Measurements from ENCODE around the gene SRSF8. TPM values are rescaled to one million over a fixed set of nuclear protein-coding genes. Genes with fewer than 3 reads are reported as not detected.

SRSF8 gene
- total RNA-seq, 5 donors from 2014 or later (not counting 1 experiment from before 2014, with no cell fraction given), result 61.2 to 84.0 (median 72.7) TPM

GRCh38 chr11:95086836-95087570, 20.3 kb downstream of the SRSF8 start:
- Mint-ChIP-seq H3K36me3 (no peaks in the 10 kb centered on the region), H3K4me1 (peaks cover 24 to 37% (median 32%) of the 10 kb centered on the region in 3 donors), H3K27me3 (no peaks in the 10 kb centered on the region), H3K4me3 (no peak overlapping the region), H3K27ac (peak overlapping the region in 1 of 2 donors; percentile 66), H3K9me3 (no peaks in the 10 kb centered on the region)
- ChIA-PET CTCF (interaction anchor here in 1 of 2 donors (1.0 kb wide), 1 partner anchor 17 kb away, joined by 4 read pairs; no protein-coding TSS in a partner anchor), POLR2A (no interaction called here)
- no peak for DNase-seq
- Histone ChIP-seq H3K27me3 (replicated peaks in 1 of 2; ENCODE audit: control insufficient read depth in 2 of 2, extremely low read depth in 1 of 2, insufficient read depth in 2 of 2, low read length in 1 of 2) (no peaks in the 10 kb centered on the region), H3K4me3 (ENCODE audit: control insufficient read depth in 1 of 2, extremely low read depth in 1 of 2, low read length in 1 of 2) (no peak overlapping the region), H3K27ac (ENCODE audit: low read length) (no peak overlapping the region), H3K9me3 (no peaks in the 10 kb centered on the region), H3K36me3 (ENCODE audit: control insufficient read depth in 2 of 2, extremely low read depth in 1 of 2, insufficient read depth in 1 of 2, low read length in 1 of 2) (no peaks in the 10 kb centered on the region), H3K4me1 (ENCODE audit: control insufficient read depth in 1 of 2, extremely low read depth in 1 of 2, insufficient read depth in 2 of 2, low read length in 2 of 2) (peaks cover 5 to 22% of the 10 kb centered on the region in 2 experiments)
- no peak for ATAC-seq (replicated peaks in 1 of 4)
- no CpG with 5 or more reads among the region's 1 CpG for WGBS (ENCODE audit: insufficient coverage)

GRCh38 chr11:95088946-95089619, 22.4 kb downstream of the SRSF8 start:
- H3K27me3 Mint-ChIP-seq, result no peaks in the 10 kb centered on the region
- H3K4me3 ChIP-seq (ENCODE audit: control insufficient read depth in 1 of 2, extremely low read depth in 1 of 2, low read length in 1 of 2), result peak overlapping the region; percentile 67 to 76
- H3K36me3 Mint-ChIP-seq, result no peaks in the 10 kb centered on the region
- peak overlapping the region; percentile 80 for H3K27ac ChIP-seq (ENCODE audit: low read length)
- DNase-seq (peak in 13 of 35 experiments; percentile 1 to 69 (median 27)), ATAC-seq (replicated peaks in 1 of 4) (peak; percentile 59 to 68 (median 64))
- H3K4me1 Mint-ChIP-seq, result peaks cover 37 to 57% (median 50%) of the 10 kb centered on the region in 3 donors
- H3K27ac Mint-ChIP-seq, result peak overlapping the region; percentile 89 to 99
- H3K4me3 Mint-ChIP-seq, result peak overlapping the region; percentile 82 to 90 (median 90)
- H3K27me3 ChIP-seq (replicated peaks in 1 of 2; ENCODE audit: control insufficient read depth in 2 of 2, extremely low read depth in 1 of 2, insufficient read depth in 2 of 2, low read length in 1 of 2), result no peaks in the 10 kb centered on the region
- WGBS (ENCODE audit: insufficient coverage), result 3% methylated on average over 20 of the region's 27 CpGs
- H3K9me3 ChIP-seq, result no peaks in the 10 kb centered on the region
- H3K36me3 ChIP-seq (ENCODE audit: control insufficient read depth in 2 of 2, extremely low read depth in 1 of 2, insufficient read depth in 1 of 2, low read length in 1 of 2), result no peaks in the 10 kb centered on the region
- H3K4me1 ChIP-seq (ENCODE audit: control insufficient read depth in 1 of 2, extremely low read depth in 1 of 2, insufficient read depth in 2 of 2, low read length in 2 of 2), result peaks cover 5 to 31% of the 10 kb centered on the region in 2 experiments
- ChIA-PET POLR2A (interaction anchor here (0.5 to 3.5 kb wide), 6 partner anchors 15 to 700 kb away, joined by 3 to 33 read pairs (median 4); partner anchors contain the start of genes FAM76B (in 1 of the 2) and SRSF8 (in 1 of the 2)), CTCF (interaction anchor here (0.5 to 6.6 kb wide), 11 partner anchors 19 to 700 kb away, joined by 3 to 73 read pairs (median 5); partner anchors contain the start of genes SRSF8 (in 2 of the 2), CWC15 (in 1 of the 2), FAM76B (in 1 of the 2) and KDM4D (in 1 of the 2))
- H3K9me3 Mint-ChIP-seq, result no peaks in the 10 kb centered on the region

GRCh38 chr11:95089620-95090542, 23.2 kb downstream of the SRSF8 start, which contains the start of gene ENDOD1:
Gene ENDOD1, plus strand, starts transcription at chr11:95089846. Its CDS starts 82 bp downstream, at chr11:95089928.
- DNase-seq, result peak; percentile 75 to 92 (median 83)
- H3K4me3 Mint-ChIP-seq, result peak within 1 kb of the TSS; percentile 82 to 90 (median 90)
- POLR2A ChIA-PET, result interaction anchor here (0.5 to 3.5 kb wide), 9 partner anchors 18 to 700 kb away, joined by 3 to 33 read pairs (median 4); partner anchors contain the start of genes FAM76B (in 1 of the 2) and SRSF8 (in 1 of the 2)
- no peaks in the 10 kb centered on the region for H3K36me3 ChIP-seq (ENCODE audit: control insufficient read depth in 2 of 2, extremely low read depth in 1 of 2, insufficient read depth in 1 of 2, low read length in 1 of 2)
- ATAC-seq (replicated peaks in 1 of 4), result peak; percentile 94 to 98 (median 95)
- H3K4me3 ChIP-seq (ENCODE audit: control insufficient read depth in 1 of 2, extremely low read depth in 1 of 2, low read length in 1 of 2), result peak within 1 kb of the TSS; percentile 67 to 76
- no peaks in the 10 kb centered on the region for H3K27me3 Mint-ChIP-seq
- WGBS (ENCODE audit: insufficient coverage), result under 1% methylated on average over 105 of the region's 106 CpGs
- no peaks in the 10 kb centered on the region for H3K9me3 ChIP-seq
- peak within 1 kb of the TSS; percentile 89 to 99 for H3K27ac Mint-ChIP-seq
- no peaks in the 10 kb centered on the region for H3K36me3 Mint-ChIP-seq
- H3K27me3 ChIP-seq (replicated peaks in 1 of 2; ENCODE audit: control insufficient read depth in 2 of 2, extremely low read depth in 1 of 2, insufficient read depth in 2 of 2, low read length in 1 of 2), result no peaks in the 10 kb centered on the region
- peaks cover 5 to 31% of the 10 kb centered on the region in 2 experiments for H3K4me1 ChIP-seq (ENCODE audit: control insufficient read depth in 1 of 2, extremely low read depth in 1 of 2, insufficient read depth in 2 of 2, low read length in 2 of 2)
- no peaks in the 10 kb centered on the region for H3K9me3 Mint-ChIP-seq
- H3K4me1 Mint-ChIP-seq, result peaks cover 37 to 59% (median 50%) of the 10 kb centered on the region in 3 donors
- peak within 1 kb of the TSS; percentile 80 for H3K27ac ChIP-seq (ENCODE audit: low read length)
- CTCF ChIA-PET, result interaction anchor here (0.8 to 6.6 kb wide), 10 partner anchors 20 to 699 kb away, joined by 3 to 73 read pairs (median 6); partner anchors contain the start of genes SRSF8 (in 2 of the 2), CWC15 (in 1 of the 2), FAM76B (in 1 of the 2) and KDM4D (in 1 of the 2)

GRCh38 chr11:95091663-95092180, 25.0 kb downstream of the SRSF8 start:
- Mint-ChIP-seq H3K27ac (peak overlapping the region; percentile 5 to 39), H3K27me3 (no peaks in the 10 kb centered on the region)

GRCh38 chr11:95092549-95093324, 26.0 kb downstream of the SRSF8 start:
- 52% methylated on average over 3 of the region's 5 CpGs for whole genome bisulfite sequencing (ENCODE audit: insufficient coverage)
- POLR2A ChIA-PET, result interaction anchor here in 1 of 2 donors (0.6 kb wide), 1 partner anchor 608 kb away, joined by 3 read pairs; no protein-coding TSS in a partner anchor
- no peaks in the 10 kb centered on the region for H3K9me3 ChIP-seq
- H3K4me1 ChIP-seq (ENCODE audit: control insufficient read depth in 1 of 2, extremely low read depth in 1 of 2, insufficient read depth in 2 of 2, low read length in 2 of 2), result peaks cover 5 to 31% of the 10 kb centered on the region in 2 experiments
- CTCF ChIA-PET, result interaction anchor here (0.6 to 6.6 kb wide), 6 partner anchors 8 to 613 kb away, joined by 3 to 73 read pairs (median 5); partner anchors contain the start of gene SRSF8 (in 1 of the 2)
- Mint-ChIP-seq H3K27ac (peak overlapping the region in 1 of 2 donors; percentile 1), H3K4me1 (peaks cover 39 to 78% (median 57%) of the 10 kb centered on the region in 3 donors), H3K27me3 (no peaks in the 10 kb centered on the region), H3K9me3 (no peaks in the 10 kb centered on the region), H3K4me3 (no peak overlapping the region), H3K36me3 (no peaks in the 10 kb centered on the region)
- no peaks in the 10 kb centered on the region for H3K27me3 ChIP-seq (replicated peaks in 1 of 2; ENCODE audit: control insufficient read depth in 2 of 2, extremely low read depth in 1 of 2, insufficient read depth in 2 of 2, low read length in 1 of 2)
- DNase-seq, result peak in 8 of 35 experiments; percentile 4 to 49 (median 16)
- ATAC-seq (replicated peaks in 1 of 4), result no peak
- H3K36me3 ChIP-seq (ENCODE audit: control insufficient read depth in 2 of 2, extremely low read depth in 1 of 2, insufficient read depth in 1 of 2, low read length in 1 of 2), result no peaks in the 10 kb centered on the region
- H3K27ac ChIP-seq (ENCODE audit: low read length), result no peak overlapping the region
- no peak overlapping the region for H3K4me3 ChIP-seq (ENCODE audit: control insufficient read depth in 1 of 2, extremely low read depth in 1 of 2, low read length in 1 of 2)

More at GRCh38 chr11:95091663-95092180, 25.0 kb downstream of the SRSF8 start:
- CTCF ChIA-PET, result interaction anchor here (0.7 to 6.6 kb wide), 4 partner anchors 16 to 118 kb away, joined by 3 to 73 read pairs (median 4); partner anchors contain the start of gene SRSF8 (in 1 of the 2)
- Histone ChIP-seq H3K4me1 (ENCODE audit: control insufficient read depth in 1 of 2, extremely low read depth in 1 of 2, insufficient read depth in 2 of 2, low read length in 2 of 2) (peaks cover 5 to 31% of the 10 kb centered on the region in 2 experiments), H3K9me3 (no peaks in the 10 kb centered on the region), H3K36me3 (ENCODE audit: control insufficient read depth in 2 of 2, extremely low read depth in 1 of 2, insufficient read depth in 1 of 2, low read length in 1 of 2) (no peaks in the 10 kb centered on the region), H3K4me3 (ENCODE audit: control insufficient read depth in 1 of 2, extremely low read depth in 1 of 2, low read length in 1 of 2) (no peak overlapping the region), H3K27me3 (replicated peaks in 1 of 2; ENCODE audit: control insufficient read depth in 2 of 2, extremely low read depth in 1 of 2, insufficient read depth in 2 of 2, low read length in 1 of 2) (no peaks in the 10 kb centered on the region), H3K27ac (ENCODE audit: low read length) (no peak overlapping the region)
- DNase-seq (no peak), ATAC-seq (replicated peaks in 1 of 4) (no peak)
- Mint-ChIP-seq H3K4me1 (peaks cover 39 to 71% (median 50%) of the 10 kb centered on the region in 3 donors), H3K36me3 (no peaks in the 10 kb centered on the region), H3K9me3 (no peaks in the 10 kb centered on the region), H3K4me3 (peak overlapping the region in 2 of 3 donors; percentile 88 to 90)
- POLR2A ChIA-PET, result interaction anchor here in 1 of 2 donors (3.5 kb wide), 1 partner anchor 24 kb away, joined by 33 read pairs; the partner anchor contains the start of gene SRSF8
